Chondrocyte (in vitro differentiated cells): ENCODE data around the gene CAMK2D. TPM values are rescaled to one million over a fixed set of nuclear protein-coding genes. Genes with fewer than 3 reads are reported as not detected.

ENCODE experiments used
- DNase-seq: peaks from one replicate; pipeline ENCODE4 v3.0.0; 2021; ENCODE audit warnings: mixed read lengths, low spot score
- H3K27ac Mint-ChIP-seq: one replicate; pipeline ENCODE4 v1.8.0; 2021; ENCODE audit warnings: mild to moderate bottlenecking, moderate library complexity, mixed read lengths; ENCODE audit not compliant: unreplicated experiment
- H3K27me3 Mint-ChIP-seq: 2 replicates; pipeline ENCODE4 v1.8.0; 2021; ENCODE audit warnings: low read depth, mixed read lengths
- H3K36me3 Mint-ChIP-seq: 2 replicates; pipeline ENCODE4 v1.8.0; 2021; ENCODE audit warnings: low read depth, mixed read lengths
- H3K4me1 Mint-ChIP-seq: 2 replicates; pipeline ENCODE4 v1.8.0; 2021; ENCODE audit warnings: low read depth, mild to moderate bottlenecking, mixed read lengths
- H3K4me3 Mint-ChIP-seq: one replicate; pipeline ENCODE4 v1.8.0; 2021; ENCODE audit warnings: mild to moderate bottlenecking, moderate library complexity, mixed read lengths; ENCODE audit not compliant: unreplicated experiment
- H3K9me3 Mint-ChIP-seq: 2 replicates; pipeline ENCODE4 v1.8.0; 2021; ENCODE audit warnings: low read depth, mixed read lengths
- CTCF ChIP-seq: fragments of 200-600 bp; sonication (generic); IDR thresholded peaks from 2 replicates; pipeline ENCODE4 v1.5.0; 2021; ENCODE audit warnings: antibody characterized with exemption, mild to moderate bottlenecking, moderate library complexity
- total RNA-seq: library from RNA; stranded (reverse); gene quantifications from 3 replicates; pipeline ENCODE4 v1.2.1, GENCODE V29; 2021

Gene CAMK2D
- total RNA-seq, 1 donor from 2014 or later = 73.7 TPM

DNA sequence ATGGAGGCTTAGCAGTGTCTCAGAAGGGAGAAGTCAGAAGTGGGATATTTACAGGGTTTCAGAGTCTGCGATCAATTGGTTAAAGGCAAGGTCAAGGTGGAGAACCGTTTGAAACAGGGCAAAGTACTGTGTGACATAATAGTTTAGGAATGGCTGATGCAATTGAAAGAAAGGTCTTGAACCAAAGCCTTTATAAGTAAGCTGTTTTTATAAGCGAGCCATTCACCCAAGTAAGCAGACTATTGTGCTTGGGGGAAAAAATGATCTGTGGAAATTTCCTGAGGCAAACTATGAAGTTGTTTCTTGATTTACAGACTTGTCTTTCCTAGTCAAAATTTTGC, 327.3 kb downstream of the CAMK2D start:
- H3K4me3 Mint-ChIP-seq = no peak overlapping the region
- H3K27me3 Mint-ChIP-seq = no peaks in the 10 kb centered on the region
- DNase-seq = no peak
- peaks cover 22% of the 10 kb centered on the region for H3K9me3 Mint-ChIP-seq
- peaks cover 6% of the 10 kb centered on the region for H3K36me3 Mint-ChIP-seq
- peak overlapping the region; percentile 89 for H3K27ac Mint-ChIP-seq
- peaks cover 42% of the 10 kb centered on the region for H3K4me1 Mint-ChIP-seq
- TF ChIP-seq CTCF = no peak

- H3K27me3 Mint-ChIP-seq = no peaks in the 10 kb centered on the region
- H3K4me1 Mint-ChIP-seq = peaks cover 42% of the 10 kb centered on the region
- no peak for DNase-seq
- H3K27ac Mint-ChIP-seq = peak overlapping the region; percentile 89
- H3K36me3 Mint-ChIP-seq = peaks cover 6% of the 10 kb centered on the region
- TF ChIP-seq CTCF = no peak
- no peak overlapping the region for H3K4me3 Mint-ChIP-seq
- peaks cover 26% of the 10 kb centered on the region for H3K9me3 Mint-ChIP-seq
Observed at GRCh38 chr4:113433536-113434246, 327.8 kb downstream of the CAMK2D start.

DNA sequence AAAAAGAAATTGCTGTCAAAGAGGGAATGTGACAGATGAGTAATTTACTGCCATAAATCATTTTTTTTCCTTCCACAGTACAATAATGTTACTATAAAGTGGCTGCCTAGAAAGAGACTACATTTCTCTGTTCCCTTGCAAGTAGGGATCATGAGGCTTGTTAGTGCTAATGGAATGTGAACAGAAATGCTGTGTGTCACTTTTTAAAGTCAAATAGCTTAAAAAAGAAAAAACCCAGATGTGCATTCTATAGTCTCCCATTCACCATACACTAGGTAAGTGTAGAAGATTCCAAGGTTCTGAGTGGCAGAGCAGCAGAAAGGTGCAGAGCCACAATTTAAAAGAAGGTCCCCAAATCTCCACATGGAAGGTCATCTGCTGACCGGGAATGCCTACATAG, 328.4 kb downstream of the CAMK2D start:
- H3K27ac Mint-ChIP-seq = no peak overlapping the region
- peaks cover 42% of the 10 kb centered on the region for H3K4me1 Mint-ChIP-seq
- TF ChIP-seq CTCF = no peak
- DNase-seq = no peak
- no peak overlapping the region for H3K4me3 Mint-ChIP-seq
- H3K36me3 Mint-ChIP-seq = peaks cover 6% of the 10 kb centered on the region
- peaks cover 26% of the 10 kb centered on the region for H3K9me3 Mint-ChIP-seq
- H3K27me3 Mint-ChIP-seq = no peaks in the 10 kb centered on the region

DNA sequence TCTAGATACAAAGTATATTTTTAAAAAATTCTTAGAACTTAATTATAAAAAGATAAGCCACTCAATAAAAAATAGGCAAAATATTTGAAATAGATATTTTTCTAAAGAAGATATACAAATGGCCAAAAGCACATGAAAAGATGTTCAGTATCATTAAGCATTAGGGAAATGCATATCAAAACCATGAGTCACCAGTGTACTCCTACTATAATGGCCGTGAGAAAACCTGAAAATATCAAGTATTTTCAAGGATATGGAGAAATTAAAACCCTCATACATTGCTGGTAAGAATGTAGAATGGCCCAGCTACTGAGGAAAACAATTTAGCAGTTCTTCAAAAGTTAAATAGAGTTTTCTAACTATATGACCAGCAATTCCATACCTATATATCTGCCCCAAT, 337.9 kb downstream of the CAMK2D start:
- no peak for TF ChIP-seq CTCF
- Mint-ChIP-seq H3K36me3 (peaks cover 2% of the 10 kb centered on the region), H3K4me1 (no peaks in the 10 kb centered on the region), H3K9me3 (peaks cover 23% of the 10 kb centered on the region), H3K27me3 (no peaks in the 10 kb centered on the region), H3K4me3 (no peak overlapping the region), H3K27ac (no peak overlapping the region)
- DNase-seq = no peak

DNA sequence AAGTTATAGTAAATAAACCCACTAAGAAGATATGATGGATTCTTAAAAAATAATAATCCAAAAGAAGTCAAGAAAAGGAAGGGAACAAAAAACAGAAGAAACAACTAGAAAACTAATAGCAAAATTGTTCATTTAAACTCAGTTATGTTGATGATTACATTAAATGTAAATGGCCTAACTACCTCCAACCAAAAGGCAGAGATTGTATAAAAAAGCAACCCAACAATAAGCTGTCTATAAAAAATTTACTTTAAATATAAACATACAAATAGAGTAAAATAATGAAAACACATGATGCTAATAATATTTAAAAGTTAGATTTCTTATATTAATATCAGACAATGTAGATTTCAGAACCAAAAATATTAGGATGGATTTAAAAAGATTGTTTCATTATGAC, 340.6 kb downstream of the CAMK2D start:
- Mint-ChIP-seq H3K27me3 (no peaks in the 10 kb centered on the region), H3K4me1 (no peaks in the 10 kb centered on the region), H3K27ac (no peak overlapping the region), H3K36me3 (peaks cover 4% of the 10 kb centered on the region), H3K9me3 (peaks cover 26% of the 10 kb centered on the region), H3K4me3 (no peak overlapping the region)
- TF ChIP-seq CTCF = no peak
- DNase-seq = no peak
